ENCODE results near the gene EIF3D. TPM values are rescaled to one million over a fixed set of nuclear protein-coding genes. Genes with fewer than 3 reads are reported as not detected.

EIF3D gene
- total RNA-seq, 1 donor: 393 TPM

- TF ChIP-seq CTCF (IDR thresholded peaks at IDR 0.05; ENCODE audit: extremely low read depth, low read depth, low read length): no peak
- peak; percentile 58 for DNase-seq (ENCODE audit: insufficient read length, low spot score, missing footprints)
- peaks cover 6% of the 10 kb centered on the region for H3K4me1 ChIP-seq (ENCODE audit: insufficient read depth, low read length)
- H3K27me3 ChIP-seq (ENCODE audit: insufficient read depth, low read length): peaks cover 16% of the 10 kb centered on the region
- no peaks in the 10 kb centered on the region for H3K36me3 ChIP-seq (ENCODE audit: insufficient read depth, low read length)
- no peaks in the 10 kb centered on the region for H4K20me1 ChIP-seq (ENCODE audit: insufficient read depth, low read length)
- H3K9me3 ChIP-seq (ENCODE audit: low read depth, low read length): no peaks in the 10 kb centered on the region
- H3K4me2 ChIP-seq (ENCODE audit: insufficient read depth, low read length): no peak overlapping the region
- H3K27ac ChIP-seq (ENCODE audit: low read depth, low read length): no peak overlapping the region
- no peak overlapping the region for H3K4me3 ChIP-seq (ENCODE audit: insufficient read depth, low read length)
- H2AFZ ChIP-seq (ENCODE audit: low read length): no peak overlapping the region
- H3K79me2 ChIP-seq (ENCODE audit: insufficient read depth, low read length): no peaks in the 10 kb centered on the region
These were observed 37.8 kb upstream of the EIF3D start for GRCh38 chr22:36566720-36567119.

GRCh38 chr22:36565686-36566085 is 36.7 kb upstream of the EIF3D start:
- H3K4me2 ChIP-seq (ENCODE audit: insufficient read depth, low read length): no peak overlapping the region
- peaks cover 6% of the 10 kb centered on the region for H3K4me1 ChIP-seq (ENCODE audit: insufficient read depth, low read length)
- peaks cover 16% of the 10 kb centered on the region for H3K27me3 ChIP-seq (ENCODE audit: insufficient read depth, low read length)
- H3K79me2 ChIP-seq (ENCODE audit: insufficient read depth, low read length): no peaks in the 10 kb centered on the region
- DNase-seq (ENCODE audit: insufficient read length, low spot score, missing footprints): peak; percentile 87
- H3K4me3 ChIP-seq (ENCODE audit: insufficient read depth, low read length): no peak overlapping the region
- no peak for TF ChIP-seq CTCF (IDR thresholded peaks at IDR 0.05; ENCODE audit: extremely low read depth, low read depth, low read length)
- H2AFZ ChIP-seq (ENCODE audit: low read length): no peak overlapping the region
- no peaks in the 10 kb centered on the region for H3K36me3 ChIP-seq (ENCODE audit: insufficient read depth, low read length)
- no peaks in the 10 kb centered on the region for H3K9me3 ChIP-seq (ENCODE audit: low read depth, low read length)
- no peaks in the 10 kb centered on the region for H4K20me1 ChIP-seq (ENCODE audit: insufficient read depth, low read length)
- H3K27ac ChIP-seq (ENCODE audit: low read depth, low read length): no peak overlapping the region

- Histone ChIP-seq H3K79me2 (ENCODE audit: insufficient read depth, low read length) (no peaks in the 10 kb centered on the region), H3K27me3 (ENCODE audit: insufficient read depth, low read length) (peaks cover 16% of the 10 kb centered on the region), H3K4me1 (ENCODE audit: insufficient read depth, low read length) (peaks cover 6% of the 10 kb centered on the region), H3K4me3 (ENCODE audit: insufficient read depth, low read length) (no peak overlapping the region), H3K9me3 (ENCODE audit: low read depth, low read length) (no peaks in the 10 kb centered on the region), H4K20me1 (ENCODE audit: insufficient read depth, low read length) (no peaks in the 10 kb centered on the region), H3K36me3 (ENCODE audit: insufficient read depth, low read length) (no peaks in the 10 kb centered on the region), H3K4me2 (ENCODE audit: insufficient read depth, low read length) (no peak overlapping the region), H2AFZ (ENCODE audit: low read length) (no peak overlapping the region), H3K27ac (ENCODE audit: low read depth, low read length) (no peak overlapping the region)
- DNase-seq (ENCODE audit: insufficient read length, low spot score, missing footprints): peak; percentile 25
- TF ChIP-seq CTCF (IDR thresholded peaks at IDR 0.05; ENCODE audit: extremely low read depth, low read depth, low read length): no peak
These were observed 36.2 kb upstream of the EIF3D start for GRCh38 chr22:36565159-36565507.

- Histone ChIP-seq H3K4me2 (ENCODE audit: insufficient read depth, low read length) (no peak overlapping the region), H3K27me3 (ENCODE audit: insufficient read depth, low read length) (peaks cover 16% of the 10 kb centered on the region), H3K4me3 (ENCODE audit: insufficient read depth, low read length) (no peak overlapping the region), H3K36me3 (ENCODE audit: insufficient read depth, low read length) (no peaks in the 10 kb centered on the region), H3K4me1 (ENCODE audit: insufficient read depth, low read length) (peaks cover 6% of the 10 kb centered on the region), H3K27ac (ENCODE audit: low read depth, low read length) (no peak overlapping the region), H4K20me1 (ENCODE audit: insufficient read depth, low read length) (no peaks in the 10 kb centered on the region), H3K9me3 (ENCODE audit: low read depth, low read length) (no peaks in the 10 kb centered on the region), H2AFZ (ENCODE audit: low read length) (no peak overlapping the region), H3K79me2 (ENCODE audit: insufficient read depth, low read length) (no peaks in the 10 kb centered on the region)
- peak; percentile 64 for DNase-seq (ENCODE audit: insufficient read length, low spot score, missing footprints)
- no peak for TF ChIP-seq CTCF (IDR thresholded peaks at IDR 0.05; ENCODE audit: extremely low read depth, low read depth, low read length)
These were observed 35.6 kb upstream of the EIF3D start for GRCh38 chr22:36564422-36565158.

Measured in osteoblast (primary cell).